ENCODE measurements around the gene DMAC1.

DNA sequence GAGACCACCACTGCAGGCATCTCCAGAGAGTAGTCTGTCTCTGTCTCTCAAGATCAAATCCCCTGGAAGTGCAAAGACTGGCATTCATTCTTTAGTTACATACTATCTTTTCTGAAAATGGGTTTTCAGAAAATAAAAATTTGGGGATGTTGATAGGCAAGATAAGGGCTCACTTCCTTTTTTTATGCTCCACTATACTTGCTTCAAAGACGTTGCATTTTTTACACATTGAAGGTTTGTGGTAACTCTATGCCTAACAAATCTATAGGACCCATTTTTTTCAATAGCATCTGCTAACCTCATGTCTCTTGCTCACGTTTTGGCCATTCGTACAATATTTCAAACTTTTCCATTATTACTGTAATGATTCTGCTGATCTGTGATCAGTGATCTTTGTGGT is 37.0 kb downstream of the DMAC1 start:
- TF ChIP-seq CTCF (IDR thresholded peaks at IDR 0.05) = no peak
- TF ChIP-seq POLR2A (IDR thresholded peaks at IDR 0.05) = no peak
